ENCODE data around the gene USP34.

- TF ChIP-seq SPI1 (IDR thresholded peaks at IDR 0.05; ENCODE audit: borderline replicate concordance, low read depth): no peak
- TF ChIP-seq CTCF (IDR thresholded peaks at IDR 0.05; ENCODE audit: insufficient read depth, low read length): no peak
- no peak for TF ChIP-seq POLR2AphosphoS5 (IDR thresholded peaks at IDR 0.05; ENCODE audit: low read depth)
- TF ChIP-seq, protein P1, sequence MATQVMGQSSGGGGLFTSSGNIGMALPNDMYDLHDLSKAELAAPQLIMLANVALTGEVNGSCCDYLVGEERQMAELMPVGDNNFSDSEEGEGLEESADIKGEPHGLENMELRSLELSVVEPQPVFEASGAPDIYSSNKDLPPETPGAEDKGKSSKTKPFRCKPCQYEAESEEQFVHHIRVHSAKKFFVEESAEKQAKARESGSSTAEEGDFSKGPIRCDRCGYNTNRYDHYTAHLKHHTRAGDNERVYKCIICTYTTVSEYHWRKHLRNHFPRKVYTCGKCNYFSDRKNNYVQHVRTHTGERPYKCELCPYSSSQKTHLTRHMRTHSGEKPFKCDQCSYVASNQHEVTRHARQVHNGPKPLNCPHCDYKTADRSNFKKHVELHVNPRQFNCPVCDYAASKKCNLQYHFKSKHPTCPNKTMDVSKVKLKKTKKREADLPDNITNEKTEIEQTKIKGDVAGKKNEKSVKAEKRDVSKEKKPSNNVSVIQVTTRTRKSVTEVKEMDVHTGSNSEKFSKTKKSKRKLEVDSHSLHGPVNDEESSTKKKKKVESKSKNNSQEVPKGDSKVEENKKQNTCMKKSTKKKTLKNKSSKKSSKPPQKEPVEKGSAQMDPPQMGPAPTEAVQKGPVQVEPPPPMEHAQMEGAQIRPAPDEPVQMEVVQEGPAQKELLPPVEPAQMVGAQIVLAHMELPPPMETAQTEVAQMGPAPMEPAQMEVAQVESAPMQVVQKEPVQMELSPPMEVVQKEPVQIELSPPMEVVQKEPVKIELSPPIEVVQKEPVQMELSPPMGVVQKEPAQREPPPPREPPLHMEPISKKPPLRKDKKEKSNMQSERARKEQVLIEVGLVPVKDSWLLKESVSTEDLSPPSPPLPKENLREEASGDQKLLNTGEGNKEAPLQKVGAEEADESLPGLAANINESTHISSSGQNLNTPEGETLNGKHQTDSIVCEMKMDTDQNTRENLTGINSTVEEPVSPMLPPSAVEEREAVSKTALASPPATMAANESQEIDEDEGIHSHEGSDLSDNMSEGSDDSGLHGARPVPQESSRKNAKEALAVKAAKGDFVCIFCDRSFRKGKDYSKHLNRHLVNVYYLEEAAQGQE (IDR thresholded peaks at IDR 0.05; ENCODE audit: insufficient replicate concordance, low read depth): no peak
- no peak for TF ChIP-seq GABPA (IDR thresholded peaks at IDR 0.05; ENCODE audit: low read depth)
Measured at GRCh38 chr2:61318553-61318952, 152.3 kb downstream of the USP34 start.
